NCI-H1092 (cell line): Measurements from ENCODE around the gene UBE2J2.

Experiments
- DNase-seq: peaks from one replicate; lab custom pipeline; 2025; lab: John Stamatoyannopoulos, UW

The UBE2J2 gene

DNA sequence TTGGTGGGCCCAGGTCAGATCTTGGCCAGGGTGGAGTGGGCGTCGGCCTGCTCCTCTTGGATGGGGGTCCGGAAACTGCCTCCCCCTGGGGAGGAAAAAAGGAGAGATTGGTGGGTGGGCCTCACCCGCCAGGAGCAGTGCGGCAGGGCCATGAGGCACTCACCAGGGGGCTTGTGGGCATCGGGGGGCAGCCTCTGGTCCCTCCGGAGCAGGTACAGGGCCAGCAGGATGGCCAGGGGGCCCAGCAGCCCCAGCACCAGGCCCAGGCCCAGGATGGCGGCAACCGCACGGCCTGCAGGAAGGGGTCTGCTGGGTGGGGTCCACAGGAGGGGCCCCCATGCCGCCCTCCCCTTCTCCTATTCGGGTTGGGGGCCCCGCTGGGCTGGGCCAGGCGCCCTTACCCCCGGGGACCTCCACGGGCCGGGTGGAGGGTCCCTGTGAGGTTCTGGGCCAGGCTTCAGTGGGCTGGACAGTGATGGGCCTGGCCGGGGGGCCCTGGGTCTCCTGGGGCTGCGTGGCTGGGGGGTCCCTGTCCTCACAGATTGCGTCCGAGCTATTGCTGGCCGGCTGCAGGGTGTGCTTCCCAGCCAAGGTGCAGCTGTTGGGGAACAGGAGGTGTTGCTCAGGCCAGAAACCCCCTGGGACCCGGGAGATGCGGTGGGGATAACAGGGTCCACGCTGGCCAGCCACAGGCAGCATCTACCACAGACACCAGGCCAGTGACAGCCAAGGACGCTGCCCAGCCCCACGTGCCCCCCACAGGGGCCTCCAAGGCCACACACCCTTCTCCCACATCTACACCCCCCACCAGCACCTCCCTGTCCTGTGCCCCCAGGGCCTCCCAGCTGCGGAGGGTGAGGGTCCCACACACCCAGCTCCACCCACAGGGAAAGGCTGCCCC lies 61.9 kb downstream of the UBE2J2 start:
- no peak for DNase-seq

DNA sequence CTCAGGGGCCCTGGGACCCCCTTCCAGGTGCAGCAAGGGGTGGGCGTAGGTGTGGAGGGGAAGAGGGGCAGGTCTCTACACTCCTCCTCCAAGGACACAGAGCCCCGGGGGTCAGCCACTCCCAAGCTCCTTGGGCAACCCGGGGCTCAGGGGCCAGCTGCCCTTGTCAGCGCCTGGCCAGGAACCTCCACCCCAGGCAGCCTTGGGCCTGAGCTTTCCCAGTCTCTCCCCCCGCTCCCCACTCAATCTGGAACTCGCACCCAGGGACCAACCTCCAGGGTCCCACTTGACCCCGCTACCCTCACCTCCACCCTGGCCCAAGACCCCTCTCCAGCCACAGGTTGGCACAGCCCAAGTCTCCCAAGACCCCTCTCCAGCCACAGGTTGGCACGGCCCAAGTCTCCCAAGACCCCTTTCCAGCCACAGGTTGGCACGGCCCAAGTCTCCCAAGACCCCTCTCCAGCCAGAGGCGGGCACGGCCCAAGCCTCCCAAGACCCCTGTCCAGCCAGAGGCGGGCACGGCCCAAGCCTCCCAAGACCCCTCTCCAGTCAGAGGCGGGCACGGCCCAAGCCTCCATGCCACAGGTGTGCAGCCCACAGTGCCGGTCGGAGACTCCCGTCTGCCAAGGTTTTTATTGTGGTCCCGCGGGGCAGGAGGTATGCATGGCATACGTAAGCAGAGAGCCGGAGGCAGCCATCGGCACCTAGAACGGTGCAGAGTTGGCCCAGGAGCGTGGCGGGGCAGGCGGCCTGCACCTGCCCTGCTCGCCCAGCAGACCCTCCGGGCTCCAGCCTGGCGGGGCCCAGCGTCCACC lies 62.7 kb downstream of the UBE2J2 start:
- no peak for DNase-seq

DNA sequence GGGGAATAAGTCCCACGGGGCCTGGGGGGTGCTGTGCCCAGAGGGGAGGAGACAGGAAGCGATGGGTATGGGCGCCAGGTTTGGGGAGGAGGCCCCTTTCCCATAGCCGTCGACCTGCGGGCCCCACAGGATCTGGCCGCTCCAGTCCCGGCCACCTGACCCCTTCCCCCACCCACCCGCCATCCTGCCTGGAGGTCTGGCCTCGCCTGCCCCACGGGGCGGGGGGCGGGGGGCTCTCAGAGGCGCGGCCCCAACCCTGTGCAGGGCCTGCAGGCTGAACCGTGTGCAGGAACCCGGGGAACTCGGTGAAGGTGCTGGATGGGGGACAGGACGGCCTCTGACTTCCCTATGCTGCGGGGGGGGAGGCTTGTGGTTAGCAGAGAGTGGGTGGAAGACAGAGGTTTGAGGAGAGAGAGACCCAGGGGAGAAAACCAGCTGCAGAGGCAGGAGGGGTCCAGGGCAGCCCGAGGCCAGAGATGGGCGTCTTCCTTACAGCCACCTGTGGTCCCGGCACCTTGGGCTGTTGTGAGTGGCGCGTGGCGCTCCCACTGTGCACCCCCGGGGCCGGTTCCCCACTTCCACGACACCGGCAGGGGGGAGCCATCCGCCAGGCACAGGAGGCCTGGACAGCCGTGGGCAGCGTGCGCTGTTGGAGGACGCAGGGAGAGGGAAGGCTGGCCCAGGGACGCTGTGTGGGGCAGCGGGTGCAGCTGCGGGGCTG lies 64.8 kb downstream of the UBE2J2 start:
- DNase-seq = no peak

DNA sequence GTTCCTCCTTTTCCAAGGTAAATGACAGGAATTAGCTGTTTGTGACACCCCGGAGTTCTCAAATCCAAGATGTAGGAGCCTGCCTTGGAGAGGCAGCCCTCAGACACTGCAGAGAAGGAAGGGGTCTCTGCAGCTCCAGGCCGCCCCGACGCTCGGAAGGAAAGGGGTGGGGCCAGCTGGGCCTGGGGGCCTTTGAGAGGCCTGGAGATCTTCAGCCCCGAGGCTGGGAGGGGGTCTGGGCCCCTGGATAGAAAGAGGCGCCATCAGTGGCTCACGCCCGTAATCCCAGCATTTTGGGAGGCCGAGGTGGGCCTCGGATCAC lies 66.1 kb downstream of the UBE2J2 start:
- no peak for DNase-seq

DNA sequence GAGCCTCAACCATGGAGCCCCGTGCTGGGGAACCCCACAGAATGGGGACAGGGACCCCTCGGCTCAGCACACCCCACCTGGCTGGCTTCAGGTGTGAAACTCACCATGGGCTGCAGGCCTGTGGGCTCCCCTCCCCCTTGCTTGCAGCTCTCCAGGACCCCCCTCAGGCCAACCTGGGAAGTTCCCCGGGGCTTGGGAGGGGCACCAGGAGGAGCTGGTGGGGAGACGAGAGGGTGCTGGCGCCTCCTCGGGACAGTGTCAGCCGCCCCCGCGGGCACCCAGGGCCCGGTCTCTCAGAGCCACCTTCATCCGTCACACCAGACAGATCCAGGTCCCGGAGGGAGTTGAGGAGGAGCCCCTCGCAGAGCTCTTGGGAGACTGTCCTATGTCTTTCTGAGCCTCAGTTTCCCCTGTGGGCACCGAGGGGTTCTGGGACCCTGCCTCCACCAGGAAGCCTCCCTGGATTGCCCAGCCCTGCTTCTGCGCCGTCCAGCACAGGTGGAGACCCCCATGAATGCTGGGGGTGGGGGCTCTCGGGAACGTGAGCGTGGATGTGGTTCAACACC lies 66.6 kb downstream of the UBE2J2 start:
- no peak for DNase-seq

DNA sequence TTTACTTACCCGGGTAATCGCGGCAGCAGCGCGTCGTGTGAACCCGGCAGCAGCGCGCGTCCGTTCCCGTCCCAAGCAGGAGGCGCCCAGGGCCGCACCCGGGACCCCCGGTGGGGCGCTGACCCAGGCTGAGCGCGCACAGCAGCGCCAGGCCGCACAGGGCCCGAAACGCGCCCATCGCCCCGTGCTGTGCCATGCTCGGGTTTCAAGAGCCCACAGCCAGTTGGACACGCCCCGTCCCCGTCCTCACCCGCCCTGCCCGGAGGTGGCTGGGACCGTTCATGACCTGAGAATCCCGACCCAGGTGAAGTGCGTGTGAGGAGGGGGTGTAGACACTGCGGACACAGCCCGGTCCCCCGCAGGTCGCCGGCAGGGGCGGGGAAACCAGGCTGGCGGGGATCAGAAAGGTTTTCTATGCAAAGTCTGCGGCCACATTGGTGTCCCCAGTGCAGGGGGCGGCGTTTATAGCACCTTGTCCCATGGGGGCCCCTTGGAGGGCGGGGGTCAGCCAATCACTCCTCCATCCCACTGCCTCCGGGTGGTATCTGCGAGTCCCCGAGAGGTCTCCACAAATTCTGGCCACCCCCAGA lies 67.2 kb downstream of the UBE2J2 start, which contains the start of gene TNFRSF18:
Gene TNFRSF18 (minus strand): TSS at position 217 of the 590 bp plus-strand sequence. CDS start 21 bp downstream, at position 196.
- no peak for DNase-seq

DNA sequence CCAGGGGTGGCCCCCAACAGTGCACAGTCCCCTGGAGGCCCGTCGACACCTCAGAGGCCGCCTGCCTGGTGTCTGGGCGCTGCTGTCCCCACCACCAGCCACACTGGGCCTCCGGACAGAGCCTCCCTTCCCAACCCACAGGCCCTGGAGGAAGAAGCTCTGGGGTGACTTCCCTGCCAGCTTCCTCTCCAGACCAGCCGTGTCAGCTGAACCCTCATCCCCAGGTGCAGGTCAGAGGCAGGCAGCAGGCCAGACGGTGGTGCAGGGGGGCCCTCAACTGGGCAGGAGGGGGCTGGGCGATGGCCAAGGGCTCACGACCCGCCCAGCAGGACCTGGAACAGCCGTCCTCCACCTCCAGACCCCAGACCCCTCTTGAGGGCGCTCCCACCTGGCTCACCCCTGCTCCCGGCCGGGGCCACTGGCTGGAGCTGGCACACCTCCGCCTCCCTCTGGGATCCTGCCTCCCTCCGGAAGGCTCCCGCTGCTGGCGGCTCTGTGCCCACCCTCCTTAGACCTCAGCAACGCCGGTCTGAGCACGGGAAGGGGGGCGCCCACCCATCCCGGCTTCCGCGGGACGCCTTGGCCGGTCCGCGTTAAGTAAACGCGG lies 67.8 kb downstream of the UBE2J2 start:
- DNase-seq = no peak

- DNase-seq = no peak
These were observed 68.5 kb downstream of the UBE2J2 start for GRCh38 chr1:1204998-1205768.

DNA sequence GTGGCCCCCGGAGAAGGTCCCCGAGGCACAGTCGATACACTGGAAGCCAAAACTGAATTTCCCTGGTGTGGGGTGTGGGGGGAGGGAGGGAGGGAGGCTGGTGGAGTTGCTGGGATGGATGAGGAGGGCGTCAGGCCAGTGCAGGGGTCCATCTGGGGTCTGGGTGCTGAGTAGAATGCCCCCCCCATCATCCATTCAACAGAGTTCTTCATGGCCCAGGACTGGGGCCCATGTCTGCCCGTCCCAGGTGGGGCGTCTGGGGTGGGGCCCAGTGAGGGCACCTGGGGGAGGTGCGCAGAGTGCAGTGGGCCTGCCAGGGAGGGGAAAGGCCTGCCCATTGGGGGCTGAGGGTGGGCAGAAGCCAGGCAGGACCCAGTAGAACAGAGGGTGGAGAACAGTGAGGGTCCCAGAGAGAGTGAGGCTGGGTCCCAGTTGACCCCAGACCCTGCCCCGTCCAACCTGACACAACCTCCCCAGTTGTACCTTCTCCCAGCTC lies 69.2 kb downstream of the UBE2J2 start:
- no peak for DNase-seq
